ENCODE measurements around the gene TET3. TPM values are rescaled to one million over a fixed set of nuclear protein-coding genes. Genes with fewer than 3 reads are reported as not detected.
A peak's percentile ranks its signal among the peaks of the same experiment; 100 is the strongest.

The TET3 gene
- total and polyA plus RNA-seq, 2 of the 8 experiments (the other 6 are each of a cell fraction or from before 2014, with no cell fraction given): 4.5 to 21.1 TPM

DNA sequence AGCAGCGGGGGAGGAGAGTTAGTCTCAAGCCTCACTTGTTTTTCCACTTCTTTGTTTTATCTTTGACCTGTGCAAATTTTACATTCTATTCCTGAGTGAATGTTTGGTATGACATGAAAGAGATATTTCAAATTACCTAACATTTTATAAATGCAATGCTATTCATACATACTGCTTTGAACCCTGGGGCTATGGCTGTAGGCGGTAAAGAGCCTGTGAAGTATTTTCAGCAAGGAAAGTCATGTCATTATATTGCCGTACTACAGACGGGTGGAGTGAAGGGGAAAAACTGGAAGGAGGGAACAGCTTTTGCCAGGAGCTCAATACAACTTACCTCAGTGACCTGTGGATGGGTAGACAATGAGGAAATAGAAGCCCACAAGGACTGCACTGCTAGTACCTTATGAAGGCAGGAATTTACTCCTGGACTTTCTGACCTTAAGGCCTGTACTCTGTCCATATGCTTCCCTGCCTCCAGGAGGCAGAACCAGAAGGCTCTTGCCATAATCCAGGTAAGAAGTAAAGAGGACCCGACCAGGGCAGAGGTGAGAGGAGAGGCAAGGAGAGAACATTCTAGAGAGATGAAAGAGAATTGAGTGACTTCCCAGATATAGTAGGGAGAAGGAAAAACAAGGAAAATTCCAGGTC lies 28.4 kb upstream of the TET3 start:
- no peak overlapping the region for H4K91ac ChIP-seq (replicated peaks; ENCODE audit: insufficient read length, low read length)
- H2AK5ac ChIP-seq (ENCODE audit: low read depth, low read length): no peak overlapping the region
- H4K8ac ChIP-seq (ENCODE audit: extremely low read depth, insufficient read depth, low read length): no peak overlapping the region
- no peak overlapping the region for H3K14ac ChIP-seq (ENCODE audit: insufficient read length)
- DNase-seq (ENCODE audit: low read depth in 1 of 2, low spot score in 2 of 2): no peak
- peaks cover 3 to 7% of the 10 kb centered on the region in 2 experiments for H4K20me1 ChIP-seq (replicated peaks in 1 of 2; ENCODE audit: control insufficient read depth in 1 of 2, insufficient read depth in 2 of 2, low read length in 2 of 2)
- H2AFZ ChIP-seq (ENCODE audit: low read length): no peak overlapping the region
- H3K4me1 ChIP-seq (replicated peaks in 1 of 4; ENCODE audit: control insufficient read depth in 3 of 4, insufficient read depth in 4 of 4, low read length in 3 of 4): no peaks in the 10 kb centered on the region
- H3K23me2 ChIP-seq (ENCODE audit: low read depth, low read length): no peaks in the 10 kb centered on the region
- H3K4ac ChIP-seq (replicated peaks; ENCODE audit: insufficient read length, low read depth, low read length): no peak overlapping the region
- H3K79me1 ChIP-seq (ENCODE audit: low read depth, low read length): no peaks in the 10 kb centered on the region; the same call in 1 of the 2 replicates
- H2BK5ac ChIP-seq (ENCODE audit: low read depth, low read length): no peak overlapping the region
- H3K36me3 ChIP-seq (ENCODE audit: control insufficient read depth in 2 of 4, insufficient read depth in 4 of 4, low read length in 3 of 4): peaks cover 15 to 55% (median 33%) of the 10 kb centered on the region in 4 experiments
- H4K5ac ChIP-seq (ENCODE audit: insufficient read length, low read depth, low read length): no peak overlapping the region
- TF ChIP-seq POLR2AphosphoS5 (IDR thresholded peaks at IDR 0.05; ENCODE audit: low read depth, low read length) (no peak), KDM5A (IDR thresholded peaks at IDR 0.05; ENCODE audit: low read length) (no peak), GTF2F1 (IDR thresholded peaks at IDR 0.05; ENCODE audit: borderline replicate concordance, low read depth, low read length) (no peak), RXRA (IDR thresholded peaks at IDR 0.05; ENCODE audit: insufficient read depth, low read depth, low read length) (no peak), SAP30 (IDR thresholded peaks at IDR 0.05; ENCODE audit: insufficient read depth, insufficient replicate concordance, low read length) (no peak), SIRT6 (IDR thresholded peaks at IDR 0.05; ENCODE audit: low read length) (no peak), NANOG (IDR thresholded peaks at IDR 0.05; ENCODE audit: insufficient read depth, low read depth, low read length, poor library complexity, severe bottlenecking) (no peak)
- TF ChIP-seq, protein P1, sequence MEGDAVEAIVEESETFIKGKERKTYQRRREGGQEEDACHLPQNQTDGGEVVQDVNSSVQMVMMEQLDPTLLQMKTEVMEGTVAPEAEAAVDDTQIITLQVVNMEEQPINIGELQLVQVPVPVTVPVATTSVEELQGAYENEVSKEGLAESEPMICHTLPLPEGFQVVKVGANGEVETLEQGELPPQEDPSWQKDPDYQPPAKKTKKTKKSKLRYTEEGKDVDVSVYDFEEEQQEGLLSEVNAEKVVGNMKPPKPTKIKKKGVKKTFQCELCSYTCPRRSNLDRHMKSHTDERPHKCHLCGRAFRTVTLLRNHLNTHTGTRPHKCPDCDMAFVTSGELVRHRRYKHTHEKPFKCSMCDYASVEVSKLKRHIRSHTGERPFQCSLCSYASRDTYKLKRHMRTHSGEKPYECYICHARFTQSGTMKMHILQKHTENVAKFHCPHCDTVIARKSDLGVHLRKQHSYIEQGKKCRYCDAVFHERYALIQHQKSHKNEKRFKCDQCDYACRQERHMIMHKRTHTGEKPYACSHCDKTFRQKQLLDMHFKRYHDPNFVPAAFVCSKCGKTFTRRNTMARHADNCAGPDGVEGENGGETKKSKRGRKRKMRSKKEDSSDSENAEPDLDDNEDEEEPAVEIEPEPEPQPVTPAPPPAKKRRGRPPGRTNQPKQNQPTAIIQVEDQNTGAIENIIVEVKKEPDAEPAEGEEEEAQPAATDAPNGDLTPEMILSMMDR (IDR thresholded peaks at IDR 0.05; ENCODE audit: control extremely low read depth in 1 of 3, insufficient read depth in 1 of 3, low read depth in 1 of 3, low read length in 3 of 3): peak in 1 of 3 experiments; percentile 8; a peak in 1 of 4 replicates
- no peak overlapping the region for H3K23ac ChIP-seq (ENCODE audit: insufficient read length)
- no peak overlapping the region for H2BK12ac ChIP-seq (ENCODE audit: low read depth, low read length)
- no peak overlapping the region for H3K9ac ChIP-seq (replicated peaks in 1 of 4; ENCODE audit: extremely low read depth in 1 of 4, low read depth in 3 of 4, low read length in 3 of 4)
- no peak overlapping the region for H3K27ac ChIP-seq (ENCODE audit: low read depth, low read length)
- no peak overlapping the region for H3K4me3 ChIP-seq (ENCODE audit: extremely low read depth in 1 of 4, insufficient read depth in 2 of 4, low read depth in 3 of 4, low read length in 4 of 4)
- no peaks in the 10 kb centered on the region for H3K79me2 ChIP-seq (ENCODE audit: control insufficient read depth in 1 of 2, insufficient read depth in 2 of 2, low read length in 2 of 2)
- no peak overlapping the region for H3K4me2 ChIP-seq (ENCODE audit: insufficient read depth in 1 of 2, low read depth in 2 of 2, low read length in 2 of 2)
- ChIA-PET POLR2A (ENCODE audit: partially characterized antibody) (interaction anchor here (1.1 to 2.1 kb wide), 2 partner anchors 12 to 13 kb away, joined by 3 to 10 read pairs; no protein-coding TSS in a partner anchor), CTCF (ENCODE audit: partially characterized antibody) (interaction anchor here (0.7 to 3.1 kb wide), 8 partner anchors 11 to 208 kb away, joined by 3 to 14 read pairs (median 3); no protein-coding TSS in a partner anchor)
- no peak overlapping the region for H2BK20ac ChIP-seq (ENCODE audit: low read length)
- H3K18ac ChIP-seq (ENCODE audit: extremely low read depth, low read length): no peak overlapping the region
- H3K9me3 ChIP-seq (ENCODE audit: insufficient read depth in 2 of 2, low read depth in 1 of 2, low read length in 1 of 2): no peaks in the 10 kb centered on the region
- 83% methylated on average over 5 of the region's 5 CpGs; no CpG with 5 or more reads in 1 of the 2 experiments for WGBS, 2 experiments (ENCODE audit: extremely low coverage in 1 of 2, insufficient coverage in 1 of 2, insufficient read length in 1 of 2, insufficient replicate concordance in 2 of 2, low coverage in 1 of 2, low lambda C conversion rate in 2 of 2, missing lambda C conversion rate in 1 of 2)
- no peak overlapping the region for H3K56ac ChIP-seq (replicated peaks; ENCODE audit: insufficient read length, low read depth, low read length)
- H3K27me3 ChIP-seq (replicated peaks in 1 of 4; ENCODE audit: control insufficient read depth in 3 of 4, extremely low read depth in 1 of 4, insufficient read depth in 3 of 4, low read length in 3 of 4): no peaks in the 10 kb centered on the region
- no peak for FAIRE-seq
- H2BK15ac ChIP-seq (ENCODE audit: low read length): no peak overlapping the region
- no peak overlapping the region for H2BK120ac ChIP-seq (replicated peaks; ENCODE audit: low read depth, low read length)

Measured in H1 (cell line).